ENCODE results near the gene ATP10A.

GRCh38 chr15:25735550-25736384 lies 127.4 kb downstream of the ATP10A start:
- TF ChIP-seq CTCF (IDR thresholded peaks at IDR 0.05; ENCODE audit: low read length), result no peak
- TF ChIP-seq EZH2 (IDR thresholded peaks at IDR 0.05; ENCODE audit: borderline replicate concordance, low read length), result no peak
